ENCODE data around the gene BACE1. TPM values are rescaled to one million over a fixed set of nuclear protein-coding genes. Genes with fewer than 3 reads are reported as not detected.
"Not testable (repeated sequence)": the region's sequence is repeated elsewhere in the genome, so short reads cannot be mapped to it uniquely, and the experiment has no call there.

The BACE1 gene
- total and polyA plus RNA-seq, 2 experiments from 2014 or later = 15.0 to 40.5 TPM

- no peaks in the 10 kb centered on the region for H3K79me2 ChIP-seq (ENCODE audit: insufficient read depth)
- no peaks in the 10 kb centered on the region for H3K9me3 ChIP-seq (ENCODE audit: low read depth)
- H3F3A ChIP-seq (ENCODE audit: insufficient read depth) = peaks cover 34% of the 10 kb centered on the region
- no peak overlapping the region for H3K4me3 ChIP-seq
- no peaks in the 10 kb centered on the region for H3K27me3 ChIP-seq (replicated peaks; ENCODE audit: insufficient read depth)
- H3K4me1 ChIP-seq (ENCODE audit: insufficient read depth) = peaks cover 28% of the 10 kb centered on the region
- peak overlapping the region; percentile 80 for H3K27ac ChIP-seq
- DNase-seq = peak; percentile 96
- no peak overlapping the region for H2AFZ ChIP-seq
- WGBS, 2 experiments (ENCODE audit: low coverage in 1 of 2, low lambda C conversion rate in 2 of 2, missing lambda C conversion rate in 2 of 2) = 0 to 1% methylated on average over 6 of the region's 6 CpGs
- H3K9me2 ChIP-seq (ENCODE audit: insufficient read depth) = no peaks in the 10 kb centered on the region
- peaks cover 23% of the 10 kb centered on the region for H3K36me3 ChIP-seq (ENCODE audit: low read depth)
- H3K4me2 ChIP-seq (ENCODE audit: unreplicated experiment) = peak overlapping the region; percentile 33
- TF ChIP-seq EZH2 (IDR thresholded peaks at IDR 0.05; ENCODE audit: insufficient read depth, poor library complexity, severe bottlenecking) = no peak
- no peak for TF ChIP-seq EZH2phosphoT487 (IDR thresholded peaks at IDR 0.05; ENCODE audit: insufficient read depth, low read depth)
- H3K9ac ChIP-seq = peak overlapping the region; percentile 34
- no peaks in the 10 kb centered on the region for H4K20me1 ChIP-seq (ENCODE audit: insufficient read depth)
- in situ Hi-C loops (cut with MboI) = no loop called here
Observed at GRCh38 chr11:117281159-117281558, 34.9 kb downstream of the BACE1 start.

- Histone ChIP-seq H4K20me1 (ENCODE audit: insufficient read depth) (no peaks in the 10 kb centered on the region), H3K9ac (no peak overlapping the region), H3K27me3 (replicated peaks; ENCODE audit: insufficient read depth) (no peaks in the 10 kb centered on the region), H2AFZ (no peak overlapping the region), H3K79me2 (ENCODE audit: insufficient read depth) (no peaks in the 10 kb centered on the region), H3K36me3 (ENCODE audit: low read depth) (peaks cover 14% of the 10 kb centered on the region), H3K9me2 (ENCODE audit: insufficient read depth) (no peaks in the 10 kb centered on the region), H3K4me2 (ENCODE audit: unreplicated experiment) (no peak overlapping the region), H3K4me3 (no peak overlapping the region), H3K27ac (peak overlapping the region; percentile 80; the same call in 1 of the 2 replicates), H3K9me3 (ENCODE audit: low read depth) (no peaks in the 10 kb centered on the region), H3F3A (ENCODE audit: insufficient read depth) (peaks cover 34% of the 10 kb centered on the region), H3K4me1 (ENCODE audit: insufficient read depth) (peaks cover 37% of the 10 kb centered on the region)
- TF ChIP-seq EZH2phosphoT487 (IDR thresholded peaks at IDR 0.05; ENCODE audit: insufficient read depth, low read depth) (no peak), EZH2 (IDR thresholded peaks at IDR 0.05; ENCODE audit: insufficient read depth, poor library complexity, severe bottlenecking) (no peak)
- DNase-seq = no peak
- WGBS, 2 experiments (ENCODE audit: low coverage in 1 of 2, low lambda C conversion rate in 2 of 2, missing lambda C conversion rate in 2 of 2) = 88 to 89% methylated on average over 4 of the region's 4 CpGs
- in situ Hi-C loops (cut with MboI) = no loop called here
Observed at GRCh38 chr11:117279711-117280376, 36.2 kb downstream of the BACE1 start.

GRCh38 chr11:117278347-117278746 is 37.7 kb downstream of the BACE1 start:
- no peaks in the 10 kb centered on the region for H4K20me1 ChIP-seq (ENCODE audit: insufficient read depth)
- H3K4me3 ChIP-seq = no peak overlapping the region
- in situ Hi-C loops (cut with MboI) = no loop called here
- H3K9ac ChIP-seq = no peak overlapping the region
- H3K4me2 ChIP-seq (ENCODE audit: unreplicated experiment) = no peak overlapping the region
- DNase-seq = no peak
- no peak overlapping the region for H3K27ac ChIP-seq
- no peaks in the 10 kb centered on the region for H3K9me3 ChIP-seq (ENCODE audit: low read depth)
- no peaks in the 10 kb centered on the region for H3K79me2 ChIP-seq (ENCODE audit: insufficient read depth)
- peaks cover 3% of the 10 kb centered on the region; the same call in 1 of the 2 replicates for H3K36me3 ChIP-seq (ENCODE audit: low read depth)
- TF ChIP-seq EZH2 (IDR thresholded peaks at IDR 0.05; ENCODE audit: insufficient read depth, poor library complexity, severe bottlenecking) (no peak), EZH2phosphoT487 (IDR thresholded peaks at IDR 0.05; ENCODE audit: insufficient read depth, low read depth) (no peak)
- H3K4me1 ChIP-seq (ENCODE audit: insufficient read depth) = peaks cover 46% of the 10 kb centered on the region
- H3K27me3 ChIP-seq (replicated peaks; ENCODE audit: insufficient read depth) = no peaks in the 10 kb centered on the region
- no peaks in the 10 kb centered on the region for H3K9me2 ChIP-seq (ENCODE audit: insufficient read depth)
- H3F3A ChIP-seq (ENCODE audit: insufficient read depth) = peaks cover 40% of the 10 kb centered on the region
- 88 to 95% methylated on average over 2 of the region's 2 CpGs for WGBS, 2 experiments (ENCODE audit: low coverage in 1 of 2, low lambda C conversion rate in 2 of 2, missing lambda C conversion rate in 2 of 2)
- no peak overlapping the region for H2AFZ ChIP-seq

- Histone ChIP-seq H3K27ac (peak overlapping the region; percentile 84), H3K9me2 (ENCODE audit: insufficient read depth) (no peaks in the 10 kb centered on the region), H3K36me3 (ENCODE audit: low read depth) (peaks cover 5% of the 10 kb centered on the region; the same call in 1 of the 2 replicates), H3K9ac (peak overlapping the region; percentile 58), H3K9me3 (ENCODE audit: low read depth) (no peaks in the 10 kb centered on the region), H3K4me1 (ENCODE audit: insufficient read depth) (peaks cover 22% of the 10 kb centered on the region), H3K79me2 (ENCODE audit: insufficient read depth) (no peaks in the 10 kb centered on the region), H4K20me1 (ENCODE audit: insufficient read depth) (no peaks in the 10 kb centered on the region), H3K4me3 (0 out of 2 replicates have a peak overlapping the region, but pooled peaks have one; percentile 8), H2AFZ (0 out of 2 replicates have a peak overlapping the region, but pooled peaks have one; percentile 40), H3K27me3 (replicated peaks; ENCODE audit: insufficient read depth) (no peaks in the 10 kb centered on the region), H3K4me2 (ENCODE audit: unreplicated experiment) (peak overlapping the region; percentile 65), H3F3A (ENCODE audit: insufficient read depth) (peaks cover 7% of the 10 kb centered on the region)
- TF ChIP-seq EZH2 (IDR thresholded peaks at IDR 0.05; ENCODE audit: insufficient read depth, poor library complexity, severe bottlenecking) (no peak), EZH2phosphoT487 (IDR thresholded peaks at IDR 0.05; ENCODE audit: insufficient read depth, low read depth) (no peak)
- WGBS, 2 experiments (ENCODE audit: low coverage in 1 of 2, low lambda C conversion rate in 2 of 2, missing lambda C conversion rate in 2 of 2) = 35 to 40% methylated on average over 9 of the region's 9 CpGs
- peak; percentile 91 for DNase-seq
- in situ Hi-C loops (cut with MboI) = no loop called here
Observed at GRCh38 chr11:117273550-117274289, 42.3 kb downstream of the BACE1 start.

- H3K9ac ChIP-seq; H3K79me2 ChIP-seq (ENCODE audit: insufficient read depth); H3K27ac ChIP-seq; DNase-seq; H3K36me3 ChIP-seq (ENCODE audit: low read depth); H3K9me3 ChIP-seq (ENCODE audit: low read depth); H3K9me2 ChIP-seq (ENCODE audit: insufficient read depth); H3K4me2 ChIP-seq (ENCODE audit: unreplicated experiment); H3K4me3 ChIP-seq; H4K20me1 ChIP-seq (ENCODE audit: insufficient read depth); H3K27me3 ChIP-seq (replicated peaks; ENCODE audit: insufficient read depth); in situ Hi-C loops (cut with MboI); H3F3A ChIP-seq (ENCODE audit: insufficient read depth); H2AFZ ChIP-seq: not testable (repeated sequence)
- WGBS, 2 experiments (ENCODE audit: low coverage in 1 of 2, low lambda C conversion rate in 2 of 2, missing lambda C conversion rate in 2 of 2) = 96 to 100% methylated on average over 5 of the region's 5 CpGs
- peaks cover 22% of the 10 kb centered on the region for H3K4me1 ChIP-seq (ENCODE audit: insufficient read depth)
Observed at GRCh38 chr11:117272175-117272574, 43.9 kb downstream of the BACE1 start.
